Type B pancreatic cell (in vitro differentiated cells): Measurements from ENCODE around the gene VSIR. TPM values are rescaled to one million over a fixed set of nuclear protein-coding genes. Genes with fewer than 3 reads are reported as not detected.

Experiments
- DNase-seq: peaks from one replicate; pipeline ENCODE4 v3.0.0; 2021; ENCODE audit warnings: mixed read lengths; ENCODE audit not compliant: unreplicated experiment; ENCODE audit errors: extremely low spot score
- H3K27ac Mint-ChIP-seq: 2 replicates; pipeline ENCODE4 v1.8.0; 2021; ENCODE audit warnings: mild to moderate bottlenecking, mixed read lengths
- H3K27me3 Mint-ChIP-seq: 2 replicates; pipeline ENCODE4 v1.8.0; 2021; ENCODE audit warnings: mixed read lengths
- H3K36me3 Mint-ChIP-seq: 2 replicates; pipeline ENCODE4 v1.8.0; 2021; ENCODE audit warnings: mixed read lengths
- H3K4me1 Mint-ChIP-seq: one replicate; pipeline ENCODE4 v1.8.0; 2021; ENCODE audit warnings: mixed read lengths; ENCODE audit not compliant: unreplicated experiment
- H3K4me3 Mint-ChIP-seq: 2 replicates; pipeline ENCODE4 v1.8.0; 2021; ENCODE audit warnings: mild to moderate bottlenecking, mixed read lengths
- H3K9me3 Mint-ChIP-seq: 2 replicates; pipeline ENCODE4 v1.8.0; 2021; ENCODE audit warnings: mixed read lengths
- total RNA-seq: library from RNA; stranded (reverse); gene quantifications from 2 replicates; pipeline ENCODE4 v1.2.1, GENCODE V29; 2021; ENCODE audit warnings: low replicate concordance
- TF ChIP-seq, protein P1 (sequence below): fragments of 200-600 bp; sonication (generic); conservative IDR thresholded peaks from 2 replicates; pipeline ENCODE4 v1.5.0; 2021; ENCODE audit warnings: antibody characterized with exemption, mild to moderate bottlenecking

Gene VSIR
- total RNA-seq, 1 donor from 2014 or later = 47.0 TPM

DNA sequence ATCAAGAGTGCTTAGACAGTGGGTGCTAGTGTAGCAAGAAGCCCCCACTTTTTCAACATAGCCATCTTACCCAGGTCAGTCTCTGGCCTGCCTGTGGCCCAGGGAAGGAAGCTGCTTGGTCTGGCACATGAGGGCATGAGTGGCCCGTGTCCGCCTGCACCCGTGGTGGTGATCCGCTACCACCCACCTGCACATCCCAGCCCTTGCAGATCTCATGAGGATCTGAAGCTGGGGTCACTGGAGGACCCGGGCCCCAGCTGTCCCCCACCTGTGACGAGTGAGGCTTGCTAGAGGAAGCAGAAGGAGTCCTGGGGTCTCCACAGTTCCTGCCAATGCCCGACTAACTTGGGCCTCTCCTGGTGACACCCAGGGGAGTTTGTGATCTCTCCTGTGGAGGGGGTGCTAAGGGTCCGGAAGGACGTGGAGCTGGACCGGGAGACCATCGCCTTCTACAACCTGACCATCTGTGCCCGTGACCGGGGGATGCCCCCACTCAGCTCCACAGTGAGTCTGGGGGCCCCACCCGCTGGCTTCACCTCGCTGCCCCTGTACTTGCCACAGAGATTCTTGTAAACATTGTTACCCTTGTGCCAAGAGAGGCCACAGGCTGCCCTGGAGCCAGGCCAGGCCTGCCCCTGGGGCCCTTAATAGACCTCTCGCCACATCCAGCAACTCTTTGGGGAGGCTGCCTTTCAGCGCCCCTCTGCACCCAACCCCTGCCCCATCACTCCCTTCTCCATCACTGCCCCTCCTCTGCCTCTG is 10.8 kb upstream of the VSIR start:
- Mint-ChIP-seq H3K27me3 (peaks cover 12% of the 10 kb centered on the region), H3K9me3 (no peaks in the 10 kb centered on the region), H3K4me3 (no peak overlapping the region), H3K27ac (no peak overlapping the region), H3K4me1 (no peaks in the 10 kb centered on the region), H3K36me3 (no peaks in the 10 kb centered on the region)
- no peak for DNase-seq
- TF ChIP-seq, protein P1, sequence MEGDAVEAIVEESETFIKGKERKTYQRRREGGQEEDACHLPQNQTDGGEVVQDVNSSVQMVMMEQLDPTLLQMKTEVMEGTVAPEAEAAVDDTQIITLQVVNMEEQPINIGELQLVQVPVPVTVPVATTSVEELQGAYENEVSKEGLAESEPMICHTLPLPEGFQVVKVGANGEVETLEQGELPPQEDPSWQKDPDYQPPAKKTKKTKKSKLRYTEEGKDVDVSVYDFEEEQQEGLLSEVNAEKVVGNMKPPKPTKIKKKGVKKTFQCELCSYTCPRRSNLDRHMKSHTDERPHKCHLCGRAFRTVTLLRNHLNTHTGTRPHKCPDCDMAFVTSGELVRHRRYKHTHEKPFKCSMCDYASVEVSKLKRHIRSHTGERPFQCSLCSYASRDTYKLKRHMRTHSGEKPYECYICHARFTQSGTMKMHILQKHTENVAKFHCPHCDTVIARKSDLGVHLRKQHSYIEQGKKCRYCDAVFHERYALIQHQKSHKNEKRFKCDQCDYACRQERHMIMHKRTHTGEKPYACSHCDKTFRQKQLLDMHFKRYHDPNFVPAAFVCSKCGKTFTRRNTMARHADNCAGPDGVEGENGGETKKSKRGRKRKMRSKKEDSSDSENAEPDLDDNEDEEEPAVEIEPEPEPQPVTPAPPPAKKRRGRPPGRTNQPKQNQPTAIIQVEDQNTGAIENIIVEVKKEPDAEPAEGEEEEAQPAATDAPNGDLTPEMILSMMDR = no peak

GRCh38 chr10:71782917-71783490 is 9.7 kb upstream of the VSIR start:
- H3K27ac Mint-ChIP-seq = no peak overlapping the region
- no peaks in the 10 kb centered on the region for H3K36me3 Mint-ChIP-seq
- TF ChIP-seq, protein P1 = no peak
- H3K4me1 Mint-ChIP-seq = no peaks in the 10 kb centered on the region
- no peak overlapping the region for H3K4me3 Mint-ChIP-seq
- DNase-seq = no peak
- peaks cover 12% of the 10 kb centered on the region for H3K27me3 Mint-ChIP-seq
- no peaks in the 10 kb centered on the region for H3K9me3 Mint-ChIP-seq

DNA sequence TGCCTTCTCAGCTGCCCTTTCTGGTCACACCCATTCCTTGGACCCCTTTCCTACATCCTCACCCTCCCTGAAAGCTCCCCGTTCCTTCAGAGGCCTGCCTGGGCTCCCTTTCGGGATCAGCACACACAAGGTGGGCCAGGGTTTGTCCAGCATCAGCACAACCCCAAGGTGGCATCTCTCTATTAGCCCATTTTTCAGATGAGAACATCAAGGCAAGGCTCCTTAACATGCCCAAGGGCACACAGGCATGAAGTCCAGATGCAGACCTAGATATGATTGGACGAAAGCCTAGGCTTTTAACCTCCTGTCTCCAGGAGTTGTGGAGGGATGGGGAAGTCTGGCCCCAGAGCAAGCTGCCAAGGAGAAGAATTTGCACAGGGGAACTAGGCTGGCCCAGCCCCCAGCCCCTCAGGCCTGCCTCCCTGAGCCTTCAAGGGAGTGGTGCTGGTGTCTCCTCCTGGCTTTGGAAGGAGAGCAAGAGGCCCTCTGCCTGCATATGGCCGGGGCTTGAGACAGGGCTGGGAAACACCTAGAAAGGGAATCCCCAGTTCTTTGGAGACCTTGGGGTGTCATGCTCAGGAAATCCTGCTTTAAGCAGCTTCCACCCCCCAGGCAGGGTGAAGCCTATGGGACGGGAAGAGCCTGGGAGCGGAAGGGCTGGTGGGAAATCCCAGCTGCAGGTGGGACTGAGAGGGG is 9.0 kb upstream of the VSIR start:
- TF ChIP-seq, protein P1 = no peak
- H3K36me3 Mint-ChIP-seq = no peaks in the 10 kb centered on the region
- DNase-seq = no peak
- no peak overlapping the region for H3K4me3 Mint-ChIP-seq
- H3K4me1 Mint-ChIP-seq = no peaks in the 10 kb centered on the region
- no peak overlapping the region for H3K27ac Mint-ChIP-seq
- H3K9me3 Mint-ChIP-seq = peaks cover 3% of the 10 kb centered on the region
- H3K27me3 Mint-ChIP-seq = peaks cover 12% of the 10 kb centered on the region

GRCh38 chr10:71780719-71781118 is 7.4 kb upstream of the VSIR start:
- no peak overlapping the region for H3K4me3 Mint-ChIP-seq
- H3K4me1 Mint-ChIP-seq = no peaks in the 10 kb centered on the region
- peaks cover 4% of the 10 kb centered on the region for H3K9me3 Mint-ChIP-seq
- no peak overlapping the region for H3K27ac Mint-ChIP-seq
- TF ChIP-seq, protein P1 = no peak
- no peaks in the 10 kb centered on the region for H3K36me3 Mint-ChIP-seq
- peaks cover 12% of the 10 kb centered on the region for H3K27me3 Mint-ChIP-seq
- no peak for DNase-seq

- no peak overlapping the region for H3K27ac Mint-ChIP-seq
- TF ChIP-seq, protein P1 = no peak
- DNase-seq = no peak
- no peaks in the 10 kb centered on the region for H3K36me3 Mint-ChIP-seq
- H3K9me3 Mint-ChIP-seq = peaks cover 4% of the 10 kb centered on the region
- no peak overlapping the region for H3K4me3 Mint-ChIP-seq
- H3K27me3 Mint-ChIP-seq = peaks cover 12% of the 10 kb centered on the region
- no peaks in the 10 kb centered on the region for H3K4me1 Mint-ChIP-seq
These were observed 6.8 kb upstream of the VSIR start for GRCh38 chr10:71780156-71780555.
